Central memory CD8-positive, alpha-beta T cell (primary cell): ENCODE results near the gene TARS3.
"Not testable (repeated sequence)": the region's sequence is repeated elsewhere in the genome, so short reads cannot be mapped to it uniquely, and the experiment has no call there.

Source experiments
- ATAC-seq: fragments of 150-1000 bp; cut with Tn5 transposase; replicated peaks from 2 replicates; pipeline ENCODE4 v1.10.0; 2022; ENCODE audit warnings: mild to moderate bottlenecking, moderate FRiP score, moderate number of reproducible peaks; ENCODE audit not compliant: poor library complexity, severe bottlenecking; ENCODE audit errors: extremely low read depth
- DNase-seq, 2 donors: peaks; one replicate each; pipeline ENCODE4 v3.0.0; 2021; ENCODE audit warnings: low spot score in 2 of 2
- H3K27ac Mint-ChIP-seq: one replicate; pipeline ENCODE4 v1.8.0; 2022; ENCODE audit warnings: low read depth, mild to moderate bottlenecking, moderate library complexity, mixed read lengths
- H3K27me3 Mint-ChIP-seq: one replicate; pipeline ENCODE4 v1.8.0; 2022; ENCODE audit warnings: mixed read lengths
- H3K36me3 Mint-ChIP-seq: one replicate; pipeline ENCODE4 v1.8.0; 2022; ENCODE audit warnings: mild to moderate bottlenecking, moderate library complexity, mixed read lengths; ENCODE audit not compliant: insufficient read depth
- H3K4me1 Mint-ChIP-seq: one replicate; pipeline ENCODE4 v1.8.0; 2022; ENCODE audit warnings: mixed read lengths
- H3K4me3 Mint-ChIP-seq: one replicate; pipeline ENCODE4 v1.8.0; 2022; ENCODE audit warnings: mild to moderate bottlenecking, moderate library complexity, mixed read lengths
- H3K9me3 Mint-ChIP-seq: one replicate; pipeline ENCODE4 v1.8.0; 2022; ENCODE audit warnings: mixed read lengths

TARS3 gene

DNA sequence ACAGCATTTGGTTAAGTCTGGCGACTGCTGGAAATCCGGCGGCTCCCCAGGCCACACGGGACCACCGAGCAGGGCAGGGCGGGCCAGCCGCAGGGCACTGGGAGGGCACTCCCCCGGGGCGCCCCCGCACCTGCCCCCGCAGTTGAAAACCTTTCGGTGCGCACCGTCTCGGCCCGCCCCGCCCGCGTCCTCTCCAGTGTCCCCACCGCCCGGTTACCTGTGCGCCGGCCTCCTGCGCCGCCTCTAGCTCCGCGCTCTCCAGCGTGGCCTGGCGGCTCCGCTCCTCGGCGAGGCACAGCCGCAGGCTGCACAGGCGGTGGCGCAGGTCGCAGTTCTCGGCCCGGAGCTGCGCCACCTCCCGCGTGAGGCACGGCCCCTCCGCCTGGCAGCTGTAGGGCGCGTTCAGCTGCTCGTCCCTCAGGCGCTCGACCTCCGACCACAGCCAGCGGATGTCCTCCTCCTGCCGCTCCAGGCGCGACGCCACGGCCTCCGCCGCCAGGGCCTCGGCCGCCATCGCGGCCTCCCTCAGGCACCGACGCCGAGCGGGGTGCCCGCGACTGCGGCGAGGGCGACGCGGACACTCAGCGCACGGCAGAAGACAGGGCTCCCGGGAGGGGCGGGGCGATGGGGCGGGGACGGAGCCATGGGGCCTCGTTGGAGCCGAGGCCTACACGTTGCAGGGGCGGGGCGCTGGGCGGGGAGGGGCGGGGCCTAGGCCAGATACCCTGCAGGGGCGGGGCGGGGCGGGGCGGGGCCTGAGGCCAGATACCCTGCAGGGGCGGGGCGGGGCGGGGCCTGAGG, at the start of gene TARS3:
TSS of gene TARS3 (minus strand) at position 600 of the 801 bp plus-strand sequence. CDS start at position 514, 86 bp downstream.
- no peaks in the 10 kb centered on the region for H3K9me3 Mint-ChIP-seq
- H3K36me3 Mint-ChIP-seq = peaks cover 24% of the 10 kb centered on the region
- peak within 1 kb of the TSS; percentile 83 for H3K27ac Mint-ChIP-seq
- DNase-seq = peak; percentile 81 to 82
- peaks cover 33% of the 10 kb centered on the region for H3K4me1 Mint-ChIP-seq
- peak within 1 kb of the TSS; percentile 86 for H3K4me3 Mint-ChIP-seq
- no peaks in the 10 kb centered on the region for H3K27me3 Mint-ChIP-seq
- peak; percentile 88 for ATAC-seq

DNA sequence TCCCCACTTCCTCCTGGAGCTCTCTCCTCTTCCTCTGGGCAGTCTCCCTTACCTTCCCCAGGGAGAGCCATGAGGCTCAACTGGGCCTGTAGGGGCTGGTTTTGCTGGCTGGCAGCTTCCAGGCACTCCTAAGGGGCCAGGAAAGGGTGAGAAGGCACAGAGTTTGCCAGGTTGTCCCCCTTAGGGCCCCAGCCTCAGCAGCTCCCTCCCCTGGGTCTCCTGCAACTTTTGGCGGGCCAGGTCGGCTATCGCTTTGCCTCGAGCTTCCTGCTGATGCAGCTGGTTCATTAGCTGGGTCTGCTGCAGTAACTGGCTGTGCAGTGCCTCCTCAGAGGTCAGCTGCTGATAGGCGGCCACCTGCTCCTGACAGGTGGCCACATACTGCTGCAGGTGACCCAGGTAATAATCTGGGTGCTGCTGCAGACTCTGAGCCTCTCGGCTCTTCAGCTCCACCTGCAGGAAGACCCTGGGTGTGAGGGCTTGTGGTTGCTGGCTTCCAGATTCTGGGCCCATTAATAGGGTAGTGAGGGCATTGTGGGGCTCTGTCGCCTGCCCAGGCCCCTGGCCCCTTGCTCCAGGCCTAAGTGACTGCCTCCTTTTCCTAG, 49.3 kb upstream of the TARS3 start:
- Mint-ChIP-seq H3K36me3 (no peaks in the 10 kb centered on the region), H3K27ac (no peak overlapping the region), H3K9me3 (no peaks in the 10 kb centered on the region), H3K27me3 (peaks cover 29% of the 10 kb centered on the region), H3K4me3 (no peak overlapping the region), H3K4me1 (no peaks in the 10 kb centered on the region)
- ATAC-seq (no peak), DNase-seq (no peak)

DNA sequence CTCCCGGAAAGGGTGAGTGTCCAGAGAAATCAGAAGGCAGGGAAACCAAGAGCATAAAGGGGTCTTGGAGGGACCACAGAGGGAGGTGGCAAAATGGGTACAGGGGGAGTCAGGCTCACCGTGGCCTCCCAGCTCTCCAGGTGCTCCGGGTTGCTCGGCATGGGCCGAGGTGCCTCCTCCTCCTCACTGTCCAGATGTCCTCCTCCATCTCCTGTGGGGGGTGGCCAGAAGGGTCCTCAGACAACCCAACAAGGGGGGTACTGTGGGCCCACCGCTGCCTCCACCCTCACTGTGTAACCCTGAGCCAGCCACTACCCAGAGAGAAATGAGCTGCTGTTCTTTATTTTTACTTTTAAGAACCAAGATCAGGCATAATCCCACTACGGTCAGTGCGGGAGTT, 48.6 kb upstream of the TARS3 start:
- DNase-seq = no peak
- peaks cover 23% of the 10 kb centered on the region for H3K27me3 Mint-ChIP-seq
- no peaks in the 10 kb centered on the region for H3K36me3 Mint-ChIP-seq
- no peak overlapping the region for H3K4me3 Mint-ChIP-seq
- no peaks in the 10 kb centered on the region for H3K9me3 Mint-ChIP-seq
- H3K27ac Mint-ChIP-seq = no peak overlapping the region
- no peaks in the 10 kb centered on the region for H3K4me1 Mint-ChIP-seq
- ATAC-seq = no peak

DNA sequence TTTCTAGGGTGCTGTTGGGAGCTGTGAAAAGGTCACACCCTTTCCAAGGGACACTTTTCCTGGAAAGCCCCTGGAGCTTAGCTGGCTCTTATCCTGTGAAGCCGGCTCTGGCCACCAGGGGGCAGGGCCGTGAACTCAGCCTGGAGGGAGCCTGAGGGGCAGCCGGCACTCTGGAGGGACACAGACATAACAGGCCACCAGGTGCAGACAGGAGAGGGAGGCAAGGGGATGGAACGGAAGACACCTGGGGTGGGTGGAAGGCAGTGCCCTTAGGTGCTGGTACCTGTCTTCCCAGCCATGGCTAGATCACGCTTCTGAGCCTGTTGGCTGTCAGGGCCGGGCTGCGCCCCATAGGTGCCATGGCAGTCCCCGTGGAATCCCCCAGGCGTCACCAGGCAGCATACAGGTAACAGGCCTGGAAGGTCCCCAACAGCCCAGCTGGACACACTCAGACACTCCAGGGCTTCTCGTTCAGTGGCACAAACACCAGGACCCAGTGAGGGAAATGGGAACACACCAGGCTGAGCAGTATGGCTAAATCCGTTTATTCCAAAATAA, 42.9 kb upstream of the TARS3 start:
- not testable (repeated sequence) for H3K9me3 Mint-ChIP-seq, DNase-seq, H3K36me3 Mint-ChIP-seq, ATAC-seq, H3K27me3 Mint-ChIP-seq, H3K4me1 Mint-ChIP-seq, H3K27ac Mint-ChIP-seq, H3K4me3 Mint-ChIP-seq

DNA sequence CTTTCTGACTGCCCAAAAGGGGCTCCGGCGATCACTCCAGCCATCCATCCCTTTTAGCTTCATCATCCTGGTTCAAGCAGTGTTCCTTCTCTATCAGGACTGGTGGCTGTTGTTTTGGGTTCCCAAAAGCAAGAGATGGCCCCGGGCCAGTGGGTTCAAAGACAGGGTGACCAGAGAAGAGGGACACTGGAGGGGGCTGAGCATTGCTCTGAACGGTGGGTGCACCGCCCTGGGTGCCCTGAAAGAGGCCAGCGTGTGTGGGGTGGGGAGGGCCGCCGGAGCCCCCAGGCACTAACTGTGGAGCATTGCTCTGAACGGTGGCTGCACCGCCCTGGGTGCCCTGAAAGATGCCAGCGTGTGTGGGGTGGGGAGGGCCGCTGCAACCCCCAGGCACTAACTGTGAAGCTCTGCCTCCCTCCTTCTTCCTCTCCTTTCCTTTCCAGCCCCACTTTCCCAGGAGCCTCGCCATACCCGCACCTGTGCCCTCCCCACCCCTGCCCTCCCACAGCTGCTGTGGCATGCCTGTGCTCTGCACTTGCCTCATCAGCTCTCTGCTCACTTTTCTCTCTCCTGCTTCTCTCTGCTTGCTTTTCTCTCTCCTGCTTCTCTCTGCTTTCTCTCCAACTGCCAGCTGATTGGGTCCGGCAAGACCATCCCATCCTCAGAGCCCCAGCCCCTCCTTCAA, 41.6 kb upstream of the TARS3 start:
- no peaks in the 10 kb centered on the region for H3K9me3 Mint-ChIP-seq
- no peak overlapping the region for H3K27ac Mint-ChIP-seq
- no peak overlapping the region for H3K4me3 Mint-ChIP-seq
- DNase-seq = no peak
- H3K27me3 Mint-ChIP-seq = no peaks in the 10 kb centered on the region
- H3K4me1 Mint-ChIP-seq = no peaks in the 10 kb centered on the region
- H3K36me3 Mint-ChIP-seq = peaks cover 2% of the 10 kb centered on the region
- no peak for ATAC-seq

DNA sequence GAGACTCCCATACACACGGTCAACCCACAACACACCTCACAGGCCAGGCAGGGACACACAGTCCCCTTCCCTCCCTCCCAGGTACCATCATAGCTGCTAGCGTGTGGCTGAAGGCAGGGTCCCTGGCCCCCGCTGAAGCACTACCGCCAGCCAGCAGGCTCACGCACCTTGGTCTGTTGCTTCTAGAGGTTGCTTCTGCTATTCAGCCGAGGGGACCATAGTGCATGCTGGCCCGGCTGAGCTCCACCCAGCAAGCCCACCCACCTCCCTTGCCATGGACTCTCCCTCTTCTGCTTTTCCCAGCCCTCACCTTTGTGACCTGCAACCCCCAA, 41.0 kb upstream of the TARS3 start:
- not testable (repeated sequence) for DNase-seq, H3K27me3 Mint-ChIP-seq, H3K4me3 Mint-ChIP-seq, H3K27ac Mint-ChIP-seq, H3K9me3 Mint-ChIP-seq, H3K4me1 Mint-ChIP-seq, H3K36me3 Mint-ChIP-seq, ATAC-seq

DNA sequence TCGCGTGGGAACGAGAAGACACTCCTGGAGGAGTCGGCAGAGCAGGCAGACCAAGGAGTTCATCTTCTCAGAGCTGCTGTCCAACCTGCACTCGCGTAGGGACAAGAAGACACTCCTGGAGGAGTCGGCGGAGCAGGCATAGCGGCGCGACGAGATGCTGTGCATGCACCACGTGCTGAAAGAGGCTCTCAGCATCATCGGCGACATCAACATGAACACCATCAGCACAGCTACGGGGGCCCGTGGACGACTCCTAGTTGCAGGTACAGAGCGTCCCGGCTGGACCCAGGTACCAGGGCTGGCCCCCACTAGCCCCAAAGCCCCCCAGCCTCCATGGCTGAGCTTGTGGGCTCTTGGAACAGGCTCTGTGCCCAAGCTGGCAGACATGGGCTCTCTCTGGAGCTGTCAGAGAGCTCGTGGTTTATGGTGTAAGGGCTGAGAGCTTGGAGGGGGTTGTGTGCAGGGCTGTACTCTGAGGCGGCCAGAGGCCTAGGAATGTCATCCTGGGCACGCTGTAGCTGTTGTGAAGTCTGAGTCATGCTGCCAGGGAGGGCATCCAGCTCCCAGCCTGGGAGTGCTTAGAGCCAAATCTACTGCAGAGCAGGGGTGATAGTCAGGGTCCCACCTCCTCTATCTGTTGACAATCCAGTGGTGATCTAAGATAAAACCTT, 40.5 kb upstream of the TARS3 start:
- not testable (repeated sequence) for H3K4me3 Mint-ChIP-seq, H3K4me1 Mint-ChIP-seq, DNase-seq, H3K36me3 Mint-ChIP-seq, H3K27ac Mint-ChIP-seq, ATAC-seq, H3K9me3 Mint-ChIP-seq, H3K27me3 Mint-ChIP-seq

DNA sequence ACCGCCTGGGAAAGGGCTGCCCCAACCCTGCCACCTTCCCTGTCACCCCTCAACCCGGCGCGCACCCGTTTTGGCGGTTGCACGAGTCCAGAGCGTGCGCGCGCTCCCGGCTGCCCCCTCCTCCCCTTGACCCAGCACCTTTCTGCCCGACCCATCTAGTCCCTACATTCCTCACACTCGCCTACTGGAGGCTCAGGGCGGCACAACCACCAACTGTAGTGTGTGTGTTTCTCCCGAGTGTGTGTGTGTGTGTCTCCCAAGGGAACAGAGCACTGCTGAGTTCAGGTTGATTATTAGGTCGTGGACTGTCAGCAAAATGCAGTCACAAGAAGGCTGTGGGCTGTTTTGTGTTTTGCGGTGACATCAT, 22.4 kb upstream of the TARS3 start:
- H3K4me3 Mint-ChIP-seq = peak overlapping the region; percentile 65
- not testable (repeated sequence) for H3K27me3 Mint-ChIP-seq, ATAC-seq, DNase-seq, H3K36me3 Mint-ChIP-seq, H3K9me3 Mint-ChIP-seq, H3K4me1 Mint-ChIP-seq
- H3K27ac Mint-ChIP-seq = peak overlapping the region; percentile 55

DNA sequence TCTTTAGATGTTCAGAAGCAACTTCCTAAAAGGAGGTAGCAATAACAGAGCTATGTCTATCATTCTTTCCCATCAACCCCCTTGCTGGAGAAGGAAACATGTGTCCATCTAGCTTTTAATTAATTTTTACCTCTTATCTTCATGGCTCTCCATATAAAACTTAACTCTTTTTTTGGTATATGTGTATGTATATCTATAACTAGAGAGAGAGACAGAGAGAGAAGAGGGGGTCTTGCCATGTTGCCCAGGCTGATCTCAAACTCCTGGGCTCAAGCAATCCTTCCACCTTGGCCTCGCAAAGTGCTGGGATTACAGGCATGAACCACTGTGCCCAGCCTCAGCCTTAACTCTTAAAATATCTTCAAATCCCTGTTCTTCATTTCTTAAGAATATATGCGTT, 10.6 kb upstream of the TARS3 start:
- not testable (repeated sequence) for H3K9me3 Mint-ChIP-seq, H3K4me1 Mint-ChIP-seq, H3K27ac Mint-ChIP-seq

DNA sequence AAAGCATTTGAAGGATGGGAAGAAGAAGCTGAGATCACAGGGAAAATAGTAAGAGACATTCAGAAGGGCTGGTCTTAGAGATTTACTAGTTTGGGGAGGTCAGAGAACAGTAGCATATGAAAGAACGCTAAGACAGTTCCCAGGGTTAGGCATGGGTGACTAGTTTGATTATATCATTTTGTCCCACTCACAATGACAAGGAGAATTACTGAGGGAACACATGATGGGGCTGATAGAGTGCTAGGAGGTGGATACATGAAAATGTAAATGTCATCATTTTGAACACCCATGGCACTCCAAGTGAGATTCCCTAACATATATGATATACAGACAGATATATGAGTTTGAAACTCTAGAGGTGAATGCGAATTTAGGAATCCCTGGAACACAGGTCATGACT, 9.3 kb upstream of the TARS3 start:
- Mint-ChIP-seq H3K9me3 (no peaks in the 10 kb centered on the region), H3K36me3 (no peaks in the 10 kb centered on the region), H3K4me3 (no peak overlapping the region), H3K4me1 (no peaks in the 10 kb centered on the region), H3K27ac (no peak overlapping the region), H3K27me3 (no peaks in the 10 kb centered on the region)
- ATAC-seq (no peak), DNase-seq (no peak)

More for the DNA sequence above, 10.6 kb upstream of the TARS3 start:
- H3K4me3 Mint-ChIP-seq, DNase-seq, ATAC-seq, H3K27me3 Mint-ChIP-seq, H3K36me3 Mint-ChIP-seq: not testable (repeated sequence)

DNA sequence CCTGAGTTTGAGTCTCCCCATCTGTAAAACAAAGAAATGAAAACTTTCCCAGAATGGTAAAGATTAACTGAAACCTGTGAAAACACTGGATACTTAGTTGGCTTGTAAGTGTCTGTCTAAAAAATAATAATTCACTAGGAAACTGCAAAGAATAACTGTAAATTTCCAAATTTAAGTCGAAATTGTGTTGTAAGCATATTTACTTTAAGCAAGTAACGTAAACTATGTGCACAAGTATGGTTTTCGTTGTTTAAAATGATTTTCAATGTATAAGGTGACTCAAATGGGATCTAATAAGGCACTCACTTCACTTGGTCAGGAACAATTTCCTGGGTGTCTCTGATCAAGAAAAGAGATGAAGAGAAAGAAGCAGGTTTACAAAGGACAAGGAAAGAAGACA, 8.5 kb upstream of the TARS3 start:
- H3K27me3 Mint-ChIP-seq = no peaks in the 10 kb centered on the region
- H3K36me3 Mint-ChIP-seq = no peaks in the 10 kb centered on the region
- no peak overlapping the region for H3K27ac Mint-ChIP-seq
- no peaks in the 10 kb centered on the region for H3K4me1 Mint-ChIP-seq
- no peak for DNase-seq
- H3K9me3 Mint-ChIP-seq = no peaks in the 10 kb centered on the region
- H3K4me3 Mint-ChIP-seq = no peak overlapping the region
- ATAC-seq = no peak

DNA sequence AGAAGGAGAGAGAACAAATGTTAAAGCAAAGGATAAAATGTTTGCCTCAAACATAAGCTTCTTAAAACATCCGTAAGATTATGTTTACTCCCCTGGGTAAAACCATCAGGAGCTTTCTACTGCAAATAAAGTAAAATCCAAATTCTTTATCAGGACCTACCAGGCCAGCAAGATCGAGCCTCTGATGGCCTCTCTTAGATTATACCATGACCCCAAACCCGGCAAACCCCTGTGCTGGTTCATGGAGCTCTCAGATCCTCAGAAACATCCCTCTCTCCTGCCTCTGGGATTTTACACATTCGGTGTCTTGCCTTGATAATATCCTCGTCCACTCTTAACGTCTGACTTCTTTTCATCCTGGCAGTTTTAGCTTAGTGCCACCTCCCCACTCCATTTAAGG, 7.5 kb upstream of the TARS3 start:
- Mint-ChIP-seq H3K27me3 (no peaks in the 10 kb centered on the region), H3K9me3 (no peaks in the 10 kb centered on the region), H3K4me3 (no peak overlapping the region), H3K4me1 (no peaks in the 10 kb centered on the region), H3K27ac (no peak overlapping the region), H3K36me3 (no peaks in the 10 kb centered on the region)
- DNase-seq (no peak), ATAC-seq (no peak)
